ENCODE data around the gene SRSF12.
A peak's percentile ranks its signal among the peaks of the same experiment; 100 is the strongest.
"Not testable (repeated sequence)": the region's sequence is repeated elsewhere in the genome, so short reads cannot be mapped to it uniquely, and the experiment has no call there.

Gene SRSF12

DNA sequence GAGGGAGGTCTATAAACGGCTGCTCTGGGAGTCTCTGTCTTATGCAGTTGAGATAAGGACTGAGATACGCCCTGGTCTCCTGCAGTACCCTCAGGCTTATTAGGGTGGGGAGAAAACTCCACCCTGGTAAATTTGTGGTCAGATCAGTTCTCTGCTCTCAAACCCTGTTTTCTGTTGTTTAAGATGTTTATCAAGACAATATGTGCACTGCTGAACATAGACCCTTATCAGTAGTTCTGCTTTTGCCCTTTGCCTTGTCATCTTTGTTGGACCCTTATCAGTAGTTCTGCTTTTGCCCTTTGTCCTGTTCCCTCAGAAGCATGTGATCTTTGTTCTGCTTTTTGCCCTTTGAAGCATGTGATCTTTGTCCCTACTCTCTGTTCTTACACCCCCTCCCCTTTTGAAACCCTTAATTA is 10.4 kb upstream of the SRSF12 start:
- not testable (repeated sequence) for DNase-seq

DNA sequence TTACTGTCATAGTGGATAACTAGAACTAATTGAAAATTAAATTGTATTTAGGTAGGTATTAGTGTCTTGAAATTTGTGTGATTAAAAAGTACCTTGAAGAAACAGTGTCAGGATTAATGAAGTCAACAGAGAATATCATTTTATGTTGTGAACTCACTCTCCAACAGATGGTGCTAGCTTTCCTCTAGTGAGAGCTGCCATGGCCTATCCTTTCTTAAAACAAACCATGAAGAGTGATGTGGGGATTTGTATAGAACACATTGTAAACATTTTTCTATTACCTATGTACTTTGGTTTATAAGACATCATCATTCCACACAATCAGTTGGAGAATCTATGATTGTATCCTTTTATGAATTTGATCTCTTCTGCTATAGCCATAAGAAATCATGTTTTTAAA is 4.8 kb upstream of the SRSF12 start:
- DNase-seq, result peak; percentile 40

DNA sequence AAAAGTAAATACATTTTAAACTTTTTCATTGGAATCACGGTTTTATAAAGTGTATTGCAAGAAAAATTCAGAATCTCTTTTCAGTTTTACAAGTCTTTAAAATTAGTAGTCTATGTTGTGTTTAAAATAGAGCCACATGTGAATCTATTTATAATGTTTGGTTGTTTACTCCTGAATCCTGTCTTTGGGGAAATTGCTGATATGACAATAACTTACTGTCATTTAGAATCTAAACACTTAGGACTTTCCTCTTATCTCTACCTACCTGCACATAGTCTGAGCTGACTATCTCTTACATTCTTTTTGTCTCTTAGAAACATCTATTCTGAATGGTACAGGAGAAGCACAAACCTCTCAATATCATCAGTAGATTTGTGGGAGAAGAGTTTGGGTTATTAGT is 4.1 kb upstream of the SRSF12 start:
- DNase-seq, result no peak

DNA sequence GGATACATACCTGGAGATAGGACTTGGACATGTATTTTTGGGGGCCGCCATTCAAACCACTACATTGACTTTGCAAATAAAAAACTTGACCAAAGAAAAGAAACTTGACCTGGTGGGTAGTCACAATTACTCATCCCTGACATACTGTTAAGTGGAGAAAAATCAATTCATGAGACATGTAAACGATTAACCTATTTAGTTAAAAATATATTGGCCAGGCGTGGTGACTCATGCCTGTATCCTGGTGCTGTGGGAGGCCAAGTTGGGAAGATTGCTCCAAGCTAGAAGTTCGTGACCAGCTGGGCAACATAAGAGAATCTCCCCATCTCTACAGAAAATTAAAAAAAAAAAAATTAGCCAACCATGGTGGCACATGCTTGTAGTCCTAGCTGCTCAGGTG is 2.5 kb upstream of the SRSF12 start:
- DNase-seq, result peak; percentile 86

DNA sequence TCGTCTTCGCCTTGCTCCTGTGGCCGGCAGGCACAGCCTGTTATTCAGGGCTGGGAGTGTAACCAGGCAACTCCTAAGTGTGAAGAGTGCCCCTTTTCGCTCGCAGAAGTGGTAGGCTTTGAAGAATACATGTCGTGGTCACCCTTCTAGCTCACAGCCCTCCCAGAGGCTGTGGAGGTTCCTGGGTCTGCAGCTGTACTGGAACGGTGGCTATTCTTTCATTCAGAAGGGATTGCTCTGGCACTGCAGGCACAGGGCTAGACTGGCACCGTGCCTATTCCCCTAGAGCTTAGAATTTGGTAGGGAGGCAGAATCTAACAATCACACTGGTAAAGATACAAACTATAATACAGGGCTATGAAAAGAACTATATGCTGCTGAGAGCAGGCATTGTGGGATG is 1.1 kb upstream of the SRSF12 start:
- no peak for DNase-seq

DNA sequence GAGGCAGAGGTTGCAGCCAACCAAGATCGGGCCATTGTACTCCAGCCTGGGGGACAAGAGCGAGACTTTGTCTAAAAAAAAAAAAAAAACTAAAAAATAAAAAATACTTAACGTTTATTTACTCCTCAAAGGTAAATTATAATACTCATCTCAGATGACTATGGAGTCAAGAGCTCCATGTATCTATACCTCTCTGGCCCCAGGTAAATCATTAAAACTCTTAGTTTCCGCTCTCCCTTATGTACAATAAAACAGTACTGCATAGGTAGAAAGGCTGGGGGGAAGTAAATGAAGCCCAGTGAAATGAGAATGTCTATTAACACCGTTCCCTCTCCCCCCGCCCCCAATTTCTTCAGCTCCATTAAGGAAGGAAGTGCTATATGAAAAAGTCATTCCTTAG is 1.2 kb downstream of the SRSF12 start:
- no peak for DNase-seq

DNA sequence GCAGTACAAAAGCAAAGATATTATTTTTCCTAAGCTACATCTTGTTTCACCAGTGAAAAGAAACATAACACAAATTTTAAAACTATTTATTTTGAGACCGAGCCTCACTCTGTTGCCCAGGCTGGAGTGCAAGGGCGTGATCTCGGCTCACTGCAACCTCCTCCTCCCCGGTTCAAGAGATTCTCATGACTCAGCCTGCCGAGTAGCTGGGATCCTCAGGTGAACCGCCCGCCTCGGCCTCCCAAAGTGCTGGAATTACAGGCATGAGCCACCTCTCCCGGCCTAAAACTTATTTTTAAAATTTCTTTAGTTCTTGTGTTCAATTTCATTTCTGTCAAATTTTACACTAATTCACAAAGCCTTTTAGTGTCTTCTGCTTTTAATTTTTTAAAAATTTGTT is 5.9 kb downstream of the SRSF12 start:
- no peak for DNase-seq

DNA sequence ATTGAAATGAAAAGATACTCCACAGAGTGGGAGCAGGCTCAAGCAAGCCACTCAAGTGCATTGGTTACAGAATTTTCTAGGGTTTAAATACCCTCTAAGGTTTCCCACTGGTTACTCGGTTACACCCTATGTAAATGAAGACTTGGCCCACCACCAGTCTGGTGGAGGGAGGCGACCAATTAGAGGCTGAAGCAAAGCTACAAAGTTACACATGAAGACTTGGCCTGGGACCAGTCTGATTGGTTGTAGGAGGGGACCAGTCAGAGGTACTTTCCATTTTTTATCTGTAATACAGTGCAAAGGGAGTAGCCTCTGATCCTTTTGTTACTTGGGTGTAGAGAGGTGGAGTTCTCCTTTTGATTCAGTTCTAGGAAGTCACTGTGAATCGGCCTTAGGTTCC is 7.6 kb downstream of the SRSF12 start:
- DNase-seq, result no peak

DNA sequence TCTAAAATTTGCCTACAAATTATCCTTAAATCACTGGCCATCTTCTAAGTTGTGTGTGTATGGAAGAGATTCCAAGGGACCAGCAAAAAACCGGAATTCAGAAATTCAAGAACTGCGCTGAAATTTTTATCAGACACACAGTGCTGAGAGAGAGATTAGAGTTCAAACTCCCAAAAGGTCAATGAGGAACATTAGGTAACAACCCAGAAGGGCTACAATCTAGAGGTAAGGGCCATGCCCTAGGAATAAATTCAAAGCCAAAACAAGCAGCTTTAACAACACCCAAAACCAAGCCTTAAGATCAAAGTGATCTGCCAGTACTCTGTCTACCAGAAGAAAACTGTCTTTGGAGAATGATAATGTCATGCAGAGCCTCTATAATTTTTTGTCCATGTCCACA is 17.8 kb downstream of the SRSF12 start:
- no peak for DNase-seq

DNA sequence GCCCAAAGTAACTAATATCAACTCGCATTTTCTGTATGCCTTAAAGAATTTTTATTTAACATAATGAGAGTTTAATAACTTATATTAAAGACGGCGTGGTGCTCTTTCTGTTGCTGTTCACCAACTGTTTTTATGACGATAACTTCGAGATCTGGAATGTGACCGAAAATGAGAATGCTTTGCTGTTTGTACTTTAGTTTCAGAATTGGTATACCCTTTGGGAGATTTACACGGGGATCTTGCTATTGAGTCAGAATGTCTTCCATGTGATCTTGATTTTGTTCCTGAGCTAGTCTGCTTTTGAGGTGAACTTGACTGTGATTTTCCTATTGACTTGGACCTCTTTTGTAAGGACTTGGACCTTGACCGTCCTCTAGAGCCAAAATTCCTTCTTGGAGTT is 19.4 kb downstream of the SRSF12 start:
- DNase-seq, result no peak

DNA sequence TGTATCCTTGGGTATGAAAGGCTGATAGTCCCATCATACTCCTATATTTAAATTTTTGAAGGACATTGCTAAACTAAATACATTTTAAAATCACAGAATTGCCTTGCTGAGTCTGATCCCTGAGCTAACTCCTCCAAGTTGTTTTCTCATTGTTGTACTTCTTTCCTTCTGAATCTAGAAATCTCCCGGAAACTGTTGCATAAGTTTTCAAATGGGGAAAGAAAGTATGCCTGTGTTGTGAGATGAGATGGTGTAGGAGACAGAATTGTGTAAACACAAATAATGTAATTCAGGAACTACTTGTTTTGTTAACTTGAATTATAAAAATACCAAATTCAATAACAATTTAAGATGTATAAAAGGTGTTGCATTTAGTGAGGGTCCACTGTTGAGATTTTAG is 30.0 kb downstream of the SRSF12 start:
- DNase-seq, result no peak

DNA sequence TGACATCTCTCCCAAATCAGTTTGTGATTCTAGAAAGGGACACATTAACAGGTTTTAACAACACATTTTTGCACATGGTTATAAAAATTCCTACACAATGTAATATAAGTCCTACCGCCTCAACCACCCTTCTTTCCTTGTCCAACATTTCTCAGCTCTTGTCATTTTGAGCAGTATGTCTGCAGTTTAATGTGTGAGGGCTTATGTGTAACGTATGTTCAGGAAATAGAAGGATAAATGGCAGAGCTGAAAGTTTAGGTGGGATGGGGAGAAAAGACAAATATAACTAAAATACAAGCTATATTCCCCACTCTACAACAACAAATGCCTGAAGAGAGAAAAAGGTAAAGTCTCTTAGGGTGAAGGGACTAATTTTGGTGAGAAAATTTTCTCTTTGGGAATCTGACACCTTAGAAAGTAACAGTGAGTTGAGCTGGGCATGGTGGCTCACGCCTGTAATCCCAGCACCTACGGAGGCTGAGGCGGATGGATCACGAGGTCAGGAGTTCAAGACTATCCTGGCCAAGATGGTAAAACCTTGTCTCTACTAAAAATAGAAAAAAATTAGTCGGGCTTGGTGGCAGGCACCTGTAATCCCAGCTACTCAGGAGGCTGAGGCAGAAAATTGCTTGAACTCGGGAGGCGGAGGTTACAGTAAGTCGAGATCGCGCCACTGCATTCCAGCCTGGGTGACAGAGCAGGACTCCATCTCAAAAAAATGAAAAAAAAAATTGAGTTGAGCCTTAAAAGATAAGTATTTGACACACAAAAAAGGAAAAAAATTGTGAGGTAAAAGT is 32.3 kb downstream of the SRSF12 start:
- DNase-seq, result no peak

DNA sequence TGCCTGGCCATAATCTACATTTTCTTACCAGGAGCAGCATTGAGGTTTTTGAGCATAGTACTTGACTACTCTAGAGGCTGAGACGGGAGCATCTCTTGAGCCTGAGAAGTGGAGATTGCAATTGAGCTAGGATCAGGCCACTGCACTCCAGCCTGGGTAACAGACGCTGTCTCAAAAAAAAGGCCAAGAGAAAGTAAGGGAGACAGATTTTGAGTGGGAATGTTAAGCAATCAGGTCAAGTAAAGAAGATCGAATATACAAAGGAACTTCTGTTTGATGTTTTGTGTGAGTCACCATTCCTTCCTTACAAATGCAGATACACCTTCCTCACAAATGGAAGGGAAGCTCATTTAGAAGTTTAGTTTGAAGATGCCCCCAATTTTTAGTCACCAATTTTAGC is 32.9 kb downstream of the SRSF12 start:
- DNase-seq, result no peak

DNA sequence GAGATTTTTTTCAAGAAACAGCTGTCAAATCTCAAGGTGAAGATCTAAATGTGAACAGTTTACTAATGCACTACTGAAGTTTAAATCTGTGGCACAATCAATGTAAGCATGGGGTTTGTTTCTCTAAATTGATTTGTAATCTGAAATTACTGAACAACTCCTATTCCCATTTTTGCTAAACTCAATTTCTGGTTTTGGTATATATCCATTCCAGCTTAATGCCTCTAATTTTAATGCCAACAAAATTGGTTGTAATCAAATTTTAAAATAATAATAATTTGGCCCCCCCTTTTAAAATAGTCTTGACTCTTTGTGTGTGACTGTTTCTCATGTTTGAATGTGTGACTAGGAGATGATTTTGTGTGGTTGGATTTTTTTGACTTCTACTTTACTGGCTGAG is 33.3 kb downstream of the SRSF12 start:
- DNase-seq, result no peak

DNA sequence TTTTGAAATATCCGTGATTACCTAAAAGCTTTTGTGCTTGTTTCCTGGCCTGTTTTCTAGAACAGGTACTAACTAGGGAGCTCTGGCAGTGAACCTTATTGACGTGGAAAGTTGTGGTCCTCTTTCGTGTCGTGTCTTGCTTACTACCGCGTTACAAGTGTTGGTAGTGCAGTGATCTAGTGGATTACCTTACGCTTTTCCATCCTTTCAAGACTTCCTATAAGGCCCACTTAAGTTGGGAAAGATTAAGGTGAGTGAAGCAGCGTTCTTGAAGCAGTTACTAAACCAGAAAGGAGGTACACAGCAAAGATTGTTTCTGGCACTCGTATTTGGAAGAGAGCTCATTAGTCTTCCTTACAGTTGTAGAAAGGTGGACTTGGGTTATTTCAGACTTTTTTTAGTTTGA is 35.4 kb downstream of the SRSF12 start:
- DNase-seq, result peak; percentile 21

DNA sequence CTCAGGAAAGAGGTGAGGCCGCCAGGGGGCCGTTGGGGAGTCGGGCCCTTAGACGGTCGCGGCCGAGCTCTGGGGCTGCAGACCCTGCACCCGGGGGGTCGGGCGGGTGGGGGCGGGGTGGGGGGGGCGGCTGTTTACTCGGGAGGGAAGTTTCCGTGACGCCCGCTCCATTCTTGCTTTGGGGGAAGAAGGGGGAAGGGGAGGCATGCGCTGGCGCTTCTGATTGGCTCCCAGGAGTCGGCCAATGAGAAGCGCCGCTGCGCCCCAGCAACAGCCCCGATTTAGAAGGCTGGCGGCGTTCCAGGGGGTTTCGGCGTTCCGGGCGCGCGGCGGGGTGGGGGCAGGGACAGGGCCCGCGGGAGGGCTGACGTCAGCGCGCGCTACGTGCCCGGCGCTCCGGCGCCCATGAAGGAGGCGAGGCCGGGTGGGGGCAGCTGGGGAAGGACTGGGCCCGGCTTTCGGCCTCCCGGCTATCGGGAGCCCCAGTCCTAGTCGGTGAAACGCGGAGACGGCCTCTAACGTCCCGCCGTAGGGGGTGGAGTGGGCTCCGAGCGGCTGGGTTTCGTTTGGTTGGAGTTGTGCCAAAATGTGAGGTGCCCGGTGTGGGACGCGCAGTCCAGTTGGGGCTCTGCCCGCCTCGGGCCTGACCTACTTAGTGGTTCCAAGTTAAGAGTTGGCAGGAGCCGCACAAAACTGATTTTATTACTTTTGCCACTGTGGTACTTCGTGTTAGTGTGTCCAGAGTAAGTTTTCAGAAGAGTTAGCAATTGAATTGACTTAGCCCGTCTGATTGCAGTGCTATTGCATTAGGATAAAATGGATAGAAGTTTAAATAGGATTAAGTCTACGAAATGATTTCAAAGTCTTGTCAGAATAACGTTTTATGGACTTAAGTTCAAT is 36.2 kb downstream of the SRSF12 start:
- peak; percentile 91 for DNase-seq

DNA sequence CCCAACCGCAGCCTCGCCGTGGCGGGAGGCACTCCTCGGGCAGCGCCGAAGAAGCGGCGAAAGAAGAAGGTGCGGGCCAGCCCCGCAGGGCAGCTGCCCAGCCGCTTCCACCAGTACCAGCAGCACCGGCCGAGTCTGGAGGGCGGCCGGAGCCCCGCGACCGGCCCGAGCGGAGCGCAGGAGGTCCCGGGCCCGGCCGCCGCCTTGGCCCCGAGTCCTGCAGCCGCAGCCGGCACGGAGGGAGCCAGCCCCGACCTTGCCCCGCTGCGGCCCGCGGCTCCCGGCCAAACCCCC is 36.8 kb downstream of the SRSF12 start:
- no peak for DNase-seq

DNA sequence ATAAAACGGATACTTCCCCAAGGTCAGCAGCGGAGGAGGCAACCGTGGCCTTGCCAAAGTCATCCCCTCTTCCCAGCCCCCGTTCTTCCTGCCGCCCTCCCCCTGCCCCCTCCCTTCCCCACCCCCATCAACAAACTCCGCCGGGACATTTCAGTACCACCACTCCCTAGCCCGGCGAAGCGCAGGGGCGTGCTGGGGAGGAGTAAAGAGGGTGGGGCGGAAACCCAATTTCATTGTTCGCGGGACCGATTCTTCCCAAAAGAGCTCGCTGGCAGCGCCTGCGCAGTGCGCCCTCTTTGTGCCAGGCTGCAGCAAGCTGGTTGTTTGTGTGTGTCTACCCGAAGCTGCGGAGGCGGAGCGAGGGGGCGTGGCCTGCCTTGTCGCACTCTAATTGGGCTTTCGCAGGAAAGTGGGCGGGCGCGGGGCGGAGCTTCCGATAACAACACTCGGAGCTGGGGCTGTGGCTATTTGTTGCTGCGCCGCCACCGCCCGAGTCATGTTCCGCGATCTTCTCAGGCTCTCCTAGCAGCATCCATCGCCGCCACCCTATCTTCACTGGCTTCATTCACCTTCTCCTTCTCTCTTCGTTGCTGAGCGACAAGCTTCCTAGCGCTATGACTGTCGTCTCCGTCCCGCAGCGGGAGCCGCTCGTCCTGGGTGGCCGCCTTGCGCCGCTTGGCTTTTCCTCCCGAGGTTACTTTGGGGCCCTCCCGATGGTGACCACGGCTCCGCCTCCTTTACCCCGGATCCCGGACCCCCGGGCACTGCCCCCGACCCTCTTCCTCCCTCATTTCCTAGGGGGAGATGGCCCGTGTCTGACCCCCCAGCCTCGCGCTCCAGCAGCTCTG is 37.4 kb downstream of the SRSF12 start, which contains the start of gene PNRC1:
Gene PNRC1 (plus strand): TSS at position 471 of the 848 bp plus-strand sequence. CDS start 144 bp downstream, at position 615.
- DNase-seq, result peak; percentile 98

DNA sequence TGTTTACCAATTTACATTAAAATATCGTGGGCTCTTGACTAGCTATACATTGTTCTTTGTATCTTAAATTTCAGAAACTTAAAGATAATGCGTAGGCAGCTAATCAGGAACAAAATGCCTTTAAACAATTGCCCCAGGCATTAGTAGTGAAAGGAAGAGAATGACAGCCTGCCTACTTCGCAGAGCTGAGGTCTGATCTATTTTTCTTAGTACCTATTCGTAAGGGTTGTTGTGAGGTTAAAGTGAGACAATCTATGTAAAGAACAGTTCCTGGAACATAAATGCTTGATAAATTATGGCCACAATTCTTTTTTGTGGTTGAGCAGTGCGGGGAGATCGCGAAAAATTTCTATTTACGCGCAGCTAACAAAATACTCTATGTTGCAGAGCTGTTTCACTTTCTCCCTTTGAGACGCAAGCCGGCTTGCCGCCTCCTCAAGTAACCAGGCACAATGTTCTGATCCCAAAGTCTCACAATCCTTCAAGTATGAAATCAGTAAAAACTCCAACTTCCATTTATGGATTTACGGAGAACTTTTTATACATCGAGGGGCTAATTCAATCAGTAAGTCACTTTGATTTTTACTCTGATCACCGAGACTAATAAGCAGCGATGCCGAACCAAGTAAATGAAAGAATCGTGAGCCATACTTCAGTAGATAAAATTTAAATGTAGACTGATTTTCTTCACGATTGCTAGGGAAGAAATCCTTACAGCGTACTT is 38.2 kb downstream of the SRSF12 start:
- DNase-seq, result peak; percentile 78

DNA sequence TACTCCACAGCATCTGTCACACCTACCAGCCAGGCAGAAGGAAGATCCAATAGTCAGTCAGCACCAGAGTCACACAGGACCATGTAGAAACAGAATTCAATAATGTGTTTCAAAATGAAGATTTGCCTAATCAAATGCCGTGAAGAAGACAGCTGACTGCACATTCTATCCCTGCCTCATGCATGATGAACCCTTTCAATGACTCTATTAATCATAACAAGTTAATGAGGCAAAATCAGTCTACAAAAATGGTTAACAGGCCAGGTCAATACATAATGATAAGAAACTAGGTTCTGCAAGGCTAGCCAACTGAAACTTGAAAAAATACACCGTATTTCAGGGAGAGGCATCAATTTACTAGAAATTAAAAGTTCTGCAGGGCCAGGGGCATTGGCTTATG is 44.0 kb downstream of the SRSF12 start:
- peak; percentile 19 for DNase-seq

DNA sequence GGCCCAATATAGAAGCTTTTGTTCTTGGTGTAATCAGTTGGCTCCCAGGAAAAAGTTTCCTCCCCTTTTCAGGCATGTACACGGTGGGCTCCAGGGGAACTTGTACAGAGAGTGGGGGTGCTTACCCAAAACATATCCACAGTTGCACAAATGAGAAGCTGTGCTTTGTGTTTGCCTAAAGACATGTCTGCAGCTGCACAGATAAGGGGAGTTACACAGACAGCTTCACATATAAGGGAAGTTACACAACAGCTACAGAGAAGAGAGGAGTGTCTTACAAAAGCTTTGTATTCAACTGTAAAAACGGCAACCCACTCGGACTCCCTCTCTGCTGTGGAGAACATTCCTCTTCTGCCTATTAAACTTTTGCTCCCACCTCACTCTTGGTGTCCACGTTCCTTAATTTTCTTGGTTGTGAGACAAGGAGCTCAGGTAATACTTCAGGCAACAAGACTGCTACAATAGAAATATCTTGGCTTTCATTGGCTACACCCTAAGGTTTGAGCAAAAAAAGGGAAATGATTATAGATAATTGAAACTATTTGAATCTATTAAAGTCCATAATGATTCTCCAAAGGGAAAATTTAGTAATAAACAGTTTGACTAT is 44.8 kb downstream of the SRSF12 start:
- DNase-seq, result no peak

DNA sequence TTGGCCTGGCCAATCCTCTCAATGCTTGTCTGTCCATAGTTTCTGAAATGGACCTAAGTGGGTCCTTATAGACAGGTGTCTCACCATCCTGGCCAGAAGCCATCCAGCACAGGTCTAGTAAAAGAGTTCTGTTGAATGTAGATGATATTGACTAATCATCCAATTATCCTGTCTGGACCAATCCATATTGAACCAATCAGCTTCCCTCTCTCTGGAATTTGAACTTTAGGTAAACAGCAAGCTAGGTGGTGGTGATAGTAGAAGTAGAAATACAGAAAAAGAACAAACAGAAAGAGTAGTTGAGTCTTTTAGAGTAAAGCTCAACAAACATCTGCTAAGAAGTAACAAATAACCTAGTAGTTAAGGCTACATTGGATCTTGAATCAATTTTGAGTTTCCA is 46.8 kb downstream of the SRSF12 start:
- no peak for DNase-seq
